Stimulated activated CD4-positive, alpha-beta T cell treated with anti-CD3 and anti-CD28 coated beads, Interleukin-1b, Interleukin-23, amount 100 ng/mL, for 4 hours (primary cell): ENCODE data around the gene MEG3.
"Not testable (repeated sequence)": the region's sequence is repeated elsewhere in the genome, so short reads cannot be mapped to it uniquely, and the experiment has no call there.

Source experiments
- DNase-seq, 2 donors: peaks; one replicate each; pipeline ENCODE4 v3.0.0-alpha.2; 2020; ENCODE audit warnings: low read depth in 2 of 2

Gene MEG3

GRCh38 chr14:100815478-100816285, 10.2 kb upstream of the MEG3 start:
- no peak for DNase-seq

- no peak for DNase-seq
These were observed 9.5 kb upstream of the MEG3 start for GRCh38 chr14:100816286-100816949.

GRCh38 chr14:100816950-100817901, 8.7 kb upstream of the MEG3 start:
- no peak for DNase-seq

GRCh38 chr14:100818221-100818699, 7.7 kb upstream of the MEG3 start:
- no peak for DNase-seq

- DNase-seq, result not testable (repeated sequence)
These were observed 7.0 kb upstream of the MEG3 start for GRCh38 chr14:100818923-100819322.

GRCh38 chr14:100819453-100819828, 6.5 kb upstream of the MEG3 start:
- no peak for DNase-seq

GRCh38 chr14:100819829-100820475, 6.0 kb upstream of the MEG3 start:
- no peak for DNase-seq

GRCh38 chr14:100820957-100821356, 5.0 kb upstream of the MEG3 start:
- no peak for DNase-seq

GRCh38 chr14:100822013-100822412, 3.9 kb upstream of the MEG3 start:
- DNase-seq, result no peak

- no peak for DNase-seq
These were observed 3.2 kb upstream of the MEG3 start for GRCh38 chr14:100822532-100823296.

- DNase-seq, result no peak
These were observed 2.4 kb upstream of the MEG3 start for GRCh38 chr14:100823413-100824080.

GRCh38 chr14:100824091-100824551, 1.8 kb upstream of the MEG3 start:
- DNase-seq, result no peak

- no peak for DNase-seq
These were observed 811 bp upstream of the MEG3 start for GRCh38 chr14:100824901-100825712.

GRCh38 chr14:100826391-100827100, 628 bp downstream of the MEG3 start:
- DNase-seq, result no peak

GRCh38 chr14:100827101-100828021, 1.4 kb downstream of the MEG3 start:
- no peak for DNase-seq

- DNase-seq, result no peak
These were observed 2.3 kb downstream of the MEG3 start for GRCh38 chr14:100828031-100828769.

- no peak for DNase-seq
These were observed 4.8 kb downstream of the MEG3 start for GRCh38 chr14:100830681-100831080.
